Ishikawa (cell line): ENCODE measurements around the gene GLYAT.

ENCODE experiments used
- CEBPB ChIP-seq: IDR thresholded peaks from 2 replicates; pipeline ENCODE4 v1.6.1; 2012
- CREB1 ChIP-seq: IDR thresholded peaks from 2 replicates; pipeline ENCODE4 v1.6.1; 2012; ENCODE audit warnings: low read depth
- EGR1 ChIP-seq: IDR thresholded peaks from 2 replicates; pipeline ENCODE4 v1.6.1; 2012
- EP300 ChIP-seq: IDR thresholded peaks from 2 replicates; pipeline ENCODE4 v1.6.1; 2012; ENCODE audit warnings: borderline replicate concordance
- FOXM1 ChIP-seq: IDR thresholded peaks from 2 replicates; pipeline ENCODE4 v1.6.1; 2012; ENCODE audit warnings: low read depth, borderline replicate concordance
- NFIC ChIP-seq: IDR thresholded peaks from 2 replicates; pipeline ENCODE4 v1.6.1; 2012
- RAD21 ChIP-seq: IDR thresholded peaks from 2 replicates; pipeline ENCODE4 v1.6.1; 2012; ENCODE audit warnings: low read depth
- TAF1 ChIP-seq: IDR thresholded peaks from 2 replicates; pipeline ENCODE4 v1.6.1; 2012; ENCODE audit warnings: low read depth, mild to moderate bottlenecking
- TCF12 ChIP-seq: IDR thresholded peaks from 2 replicates; pipeline ENCODE4 v1.6.1; 2012; ENCODE audit warnings: low read depth
- TEAD4 ChIP-seq: IDR thresholded peaks from 2 replicates; pipeline ENCODE4 v1.6.1; 2012
- YY1 ChIP-seq: IDR thresholded peaks from 2 replicates; pipeline ENCODE4 v1.6.1; 2012; ENCODE audit warnings: low read depth
- ZBTB7A ChIP-seq: IDR thresholded peaks from 2 replicates; pipeline ENCODE4 v1.6.1; 2012; ENCODE audit warnings: low read depth
- TF ChIP-seq, protein P1 (sequence below): IDR thresholded peaks from 2 replicates; pipeline ENCODE4 v1.6.1; 2012
- TF ChIP-seq, protein P2 (sequence below): IDR thresholded peaks from 2 replicates; pipeline ENCODE4 v1.6.1; 2012; ENCODE audit warnings: low read depth, mild to moderate bottlenecking
- TF ChIP-seq, protein P3 (sequence below): IDR thresholded peaks from 2 replicates; pipeline ENCODE4 v1.6.1; 2012

GLYAT gene

DNA sequence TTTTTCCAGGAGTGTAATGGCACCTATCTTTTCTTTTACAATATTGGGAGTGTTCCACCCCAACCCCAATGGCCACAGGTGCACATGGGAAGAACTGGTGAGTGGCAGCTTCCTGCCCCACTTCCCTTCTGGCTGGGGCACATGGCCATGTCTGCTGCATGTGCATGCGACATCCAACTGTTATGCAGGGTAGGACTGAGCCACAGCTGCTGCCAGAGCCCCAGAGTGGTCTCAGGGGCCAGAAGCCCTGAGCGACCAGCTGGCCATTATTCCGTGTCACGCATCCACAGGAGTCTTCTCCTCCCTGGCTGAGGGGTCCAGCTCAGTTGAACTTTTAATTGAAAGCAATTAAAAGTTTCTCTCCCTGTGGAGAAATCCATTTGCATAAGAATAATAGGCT lies 8.7 kb upstream of the GLYAT start:
- TF ChIP-seq YY1 (no peak), EP300 (no peak), ZBTB7A (no peak)

DNA sequence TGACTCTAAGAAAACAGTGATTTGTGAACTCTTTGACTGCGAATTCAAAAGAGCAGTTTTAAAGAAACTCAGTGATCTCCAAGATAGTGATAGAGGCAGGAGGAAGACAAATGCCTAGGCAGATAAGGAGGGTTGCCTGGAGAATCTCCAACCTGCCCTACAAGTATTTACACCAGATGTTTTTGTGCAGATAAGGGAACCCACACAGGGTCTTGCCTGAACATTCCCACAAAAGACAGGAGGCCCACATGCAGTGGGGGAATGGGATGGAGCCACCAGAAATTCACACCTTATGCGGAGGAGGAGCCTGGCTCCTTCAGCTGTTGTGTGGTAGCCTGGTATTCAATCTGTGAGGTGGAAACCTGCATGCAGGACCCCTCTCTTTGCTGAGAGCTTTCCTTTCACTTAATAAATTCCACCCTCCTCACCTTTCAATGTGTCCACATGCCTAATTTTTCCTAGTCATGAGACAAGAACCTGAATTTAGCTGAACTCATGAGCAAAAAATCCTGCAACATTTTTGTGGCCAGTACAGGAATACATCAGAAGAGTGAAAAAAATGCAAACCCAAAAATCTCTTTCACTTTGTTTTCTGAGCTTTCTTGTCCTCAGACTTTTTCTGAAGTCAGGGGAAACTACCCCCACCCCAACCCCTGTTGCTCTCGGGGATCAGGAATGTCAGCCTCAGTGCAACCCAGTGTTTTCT lies 8.1 kb upstream of the GLYAT start:
- TF ChIP-seq, protein P1, sequence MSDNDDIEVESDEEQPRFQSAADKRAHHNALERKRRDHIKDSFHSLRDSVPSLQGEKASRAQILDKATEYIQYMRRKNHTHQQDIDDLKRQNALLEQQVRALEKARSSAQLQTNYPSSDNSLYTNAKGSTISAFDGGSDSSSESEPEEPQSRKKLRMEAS = no peak
- TF ChIP-seq FOXM1 (no peak), EGR1 (no peak), TCF12 (no peak), EP300 (no peak), NFIC (no peak), CEBPB (no peak), TAF1 (no peak), RAD21 (no peak), YY1 (no peak)
- TF ChIP-seq, protein P2, sequence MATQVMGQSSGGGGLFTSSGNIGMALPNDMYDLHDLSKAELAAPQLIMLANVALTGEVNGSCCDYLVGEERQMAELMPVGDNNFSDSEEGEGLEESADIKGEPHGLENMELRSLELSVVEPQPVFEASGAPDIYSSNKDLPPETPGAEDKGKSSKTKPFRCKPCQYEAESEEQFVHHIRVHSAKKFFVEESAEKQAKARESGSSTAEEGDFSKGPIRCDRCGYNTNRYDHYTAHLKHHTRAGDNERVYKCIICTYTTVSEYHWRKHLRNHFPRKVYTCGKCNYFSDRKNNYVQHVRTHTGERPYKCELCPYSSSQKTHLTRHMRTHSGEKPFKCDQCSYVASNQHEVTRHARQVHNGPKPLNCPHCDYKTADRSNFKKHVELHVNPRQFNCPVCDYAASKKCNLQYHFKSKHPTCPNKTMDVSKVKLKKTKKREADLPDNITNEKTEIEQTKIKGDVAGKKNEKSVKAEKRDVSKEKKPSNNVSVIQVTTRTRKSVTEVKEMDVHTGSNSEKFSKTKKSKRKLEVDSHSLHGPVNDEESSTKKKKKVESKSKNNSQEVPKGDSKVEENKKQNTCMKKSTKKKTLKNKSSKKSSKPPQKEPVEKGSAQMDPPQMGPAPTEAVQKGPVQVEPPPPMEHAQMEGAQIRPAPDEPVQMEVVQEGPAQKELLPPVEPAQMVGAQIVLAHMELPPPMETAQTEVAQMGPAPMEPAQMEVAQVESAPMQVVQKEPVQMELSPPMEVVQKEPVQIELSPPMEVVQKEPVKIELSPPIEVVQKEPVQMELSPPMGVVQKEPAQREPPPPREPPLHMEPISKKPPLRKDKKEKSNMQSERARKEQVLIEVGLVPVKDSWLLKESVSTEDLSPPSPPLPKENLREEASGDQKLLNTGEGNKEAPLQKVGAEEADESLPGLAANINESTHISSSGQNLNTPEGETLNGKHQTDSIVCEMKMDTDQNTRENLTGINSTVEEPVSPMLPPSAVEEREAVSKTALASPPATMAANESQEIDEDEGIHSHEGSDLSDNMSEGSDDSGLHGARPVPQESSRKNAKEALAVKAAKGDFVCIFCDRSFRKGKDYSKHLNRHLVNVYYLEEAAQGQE = no peak
- TF ChIP-seq, protein P3, sequence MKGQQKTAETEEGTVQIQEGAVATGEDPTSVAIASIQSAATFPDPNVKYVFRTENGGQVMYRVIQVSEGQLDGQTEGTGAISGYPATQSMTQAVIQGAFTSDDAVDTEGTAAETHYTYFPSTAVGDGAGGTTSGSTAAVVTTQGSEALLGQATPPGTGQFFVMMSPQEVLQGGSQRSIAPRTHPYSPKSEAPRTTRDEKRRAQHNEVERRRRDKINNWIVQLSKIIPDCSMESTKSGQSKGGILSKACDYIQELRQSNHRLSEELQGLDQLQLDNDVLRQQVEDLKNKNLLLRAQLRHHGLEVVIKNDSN = no peak

DNA sequence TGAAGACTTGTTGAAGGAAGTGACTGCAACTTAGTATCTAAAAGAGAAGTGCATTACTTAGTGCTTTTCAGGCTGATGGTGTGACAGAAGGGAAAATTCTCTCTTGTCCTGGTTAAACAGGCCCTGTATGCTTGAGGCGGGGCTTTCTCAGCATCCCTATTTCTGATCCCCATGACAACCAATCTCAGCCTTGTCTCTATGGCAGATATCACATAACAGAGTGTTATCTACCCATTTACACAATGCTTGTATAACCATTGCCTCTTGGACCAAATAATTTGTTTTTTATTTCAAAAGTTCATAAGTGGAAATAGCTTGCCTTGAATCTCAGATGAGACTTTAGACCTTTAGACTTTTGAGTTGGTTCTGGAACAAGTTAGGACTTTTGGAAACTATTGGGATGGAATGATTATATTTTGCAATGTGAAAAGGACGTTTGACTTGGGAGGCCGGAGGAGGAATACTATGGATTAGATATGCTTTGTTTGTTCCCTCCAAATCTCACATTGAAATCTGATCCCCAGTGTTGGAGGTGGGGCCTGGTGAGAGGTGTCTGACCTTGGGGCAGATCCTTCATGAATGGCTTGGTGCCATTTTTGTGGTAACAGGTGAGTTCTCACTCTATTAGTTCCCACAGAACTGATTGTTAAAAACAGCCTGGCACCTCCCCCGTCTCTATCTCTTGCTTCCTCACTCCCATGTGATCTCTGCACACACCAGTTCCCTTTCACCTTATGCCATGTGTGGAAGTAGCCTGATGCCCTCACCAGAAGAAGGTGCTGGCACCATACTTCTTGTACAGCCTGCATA lies 3.1 kb upstream of the GLYAT start:
- TF ChIP-seq, protein P1 = no peak
- TF ChIP-seq TAF1 = no peak
- no peak for TF ChIP-seq EGR1
- TF ChIP-seq, protein P2 = no peak
- TF ChIP-seq CREB1 = no peak
- TF ChIP-seq CEBPB = no peak
- no peak for TF ChIP-seq YY1
- no peak for TF ChIP-seq FOXM1
- TF ChIP-seq, protein P3 = no peak
- no peak for TF ChIP-seq EP300
- no peak for TF ChIP-seq NFIC
- TF ChIP-seq ZBTB7A = no peak
- no peak for TF ChIP-seq TCF12
- no peak for TF ChIP-seq TEAD4
- TF ChIP-seq RAD21 = no peak

DNA sequence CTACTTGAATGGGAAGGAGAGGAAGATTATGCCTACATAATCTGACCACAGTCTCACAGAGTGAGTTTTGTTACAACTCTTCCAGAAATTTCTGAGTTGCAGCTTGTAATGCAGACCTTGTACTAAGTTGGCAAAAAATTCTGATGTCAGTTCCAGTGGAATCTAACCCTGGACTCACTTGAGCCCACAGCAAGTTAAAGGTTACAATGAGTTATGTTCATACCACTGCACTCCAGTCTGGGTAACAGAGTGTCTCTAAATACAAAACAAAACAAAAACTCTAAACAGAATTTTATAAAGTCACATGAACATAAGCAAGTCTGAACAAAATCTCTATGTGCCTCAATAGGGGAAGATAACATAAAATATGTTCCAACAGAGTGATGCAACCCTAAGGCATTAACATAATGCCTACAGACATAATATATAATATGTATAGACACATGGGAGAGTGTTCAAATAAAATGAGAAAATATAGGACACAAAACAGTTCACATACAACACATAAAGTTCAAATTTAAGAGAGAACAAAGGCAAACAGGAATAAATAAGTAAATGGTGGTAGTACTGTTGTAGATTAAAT lies 1.1 kb downstream of the GLYAT start:
- TF ChIP-seq ZBTB7A (no peak), EP300 (no peak), YY1 (no peak), CEBPB (no peak), TAF1 (no peak), EGR1 (no peak), TCF12 (no peak), FOXM1 (no peak), TEAD4 (no peak), CREB1 (no peak), NFIC (no peak), RAD21 (no peak)
- TF ChIP-seq, protein P3 = no peak
- TF ChIP-seq, protein P2 = no peak
- TF ChIP-seq, protein P1 = no peak
